Smooth muscle cell (in vitro differentiated cells): ENCODE data around the gene ACP4. TPM values are rescaled to one million over a fixed set of nuclear protein-coding genes. Genes with fewer than 3 reads are reported as not detected.

Source experiments
- DNase-seq: peaks from one replicate; lab custom pipeline; 2025; ENCODE audit not compliant: unreplicated experiment; lab: John Stamatoyannopoulos, UW
- H2AFZ ChIP-seq: fragments of 200-600 bp; sonication (generic); 2 replicates; pipeline ENCODE4 v1.6.0; 2016; ENCODE audit warnings: antibody characterized with exemption, low read depth, mild to moderate bottlenecking
- H3F3A ChIP-seq: fragments of 200-600 bp; sonication (generic); 2 replicates; pipeline ENCODE4 v1.6.0; 2017; ENCODE audit warnings: antibody characterized with exemption, low read depth
- H3K27ac ChIP-seq: fragments of 200-600 bp; sonication (generic); 2 replicates; pipeline ENCODE4 v1.5.1; 2016; ENCODE audit warnings: low read depth, mild to moderate bottlenecking
- H3K27me3 ChIP-seq: fragments of 200-600 bp; sonication (generic); 2 replicates; pipeline ENCODE4 v1.6.1; 2016; ENCODE audit warnings: low read depth, mild to moderate bottlenecking
- H3K36me3 ChIP-seq: fragments of 200-600 bp; sonication (generic); 2 replicates; pipeline ENCODE4 v1.5.1; 2016; ENCODE audit warnings: low read depth
- H3K4me1 ChIP-seq: fragments of 200-600 bp; sonication (generic); 2 replicates; pipeline ENCODE4 v1.5.1; 2016; ENCODE audit warnings: low read depth
- H3K4me2 ChIP-seq: fragments of 200-600 bp; sonication (generic); 2 replicates; pipeline ENCODE4 v1.6.0; 2016; ENCODE audit warnings: mild to moderate bottlenecking
- H3K4me3 ChIP-seq: fragments of 200-600 bp; sonication (generic); 2 replicates; pipeline ENCODE4 v1.5.1; 2016; ENCODE audit warnings: mild to moderate bottlenecking
- H3K79me2 ChIP-seq: fragments of 200-600 bp; sonication (generic); 2 replicates; pipeline ENCODE4 v1.6.0; 2016; ENCODE audit warnings: low read depth, mild to moderate bottlenecking
- H3K9ac ChIP-seq: fragments of 200-600 bp; sonication (generic); 2 replicates; pipeline ENCODE4 v1.6.0; 2016; ENCODE audit warnings: low read depth
- H3K9me3 ChIP-seq: fragments of 200-600 bp; sonication (generic); replicated peaks from 2 replicates; pipeline ENCODE4 v1.5.1; 2016; ENCODE audit warnings: low read depth
- H4K20me1 ChIP-seq: fragments of 200-600 bp; sonication (generic); 2 replicates; pipeline ENCODE4 v1.6.0; 2016; ENCODE audit warnings: low read depth
- CTCF ChIP-seq: fragments of 200-600 bp; sonication (generic); IDR thresholded peaks from 2 replicates; pipeline ENCODE4 v1.5.1; 2017; ENCODE audit warnings: borderline replicate concordance, mild to moderate bottlenecking, antibody characterized with exemption; ENCODE audit not compliant: insufficient read depth, poor library complexity, severe bottlenecking
- WGBS: methylation state at CpG from one replicate; pipeline ENCODE4 v1.1.7; 2016; ENCODE audit warnings: low lambda C conversion rate; 5-methylcytosine and 5-hydroxymethylcytosine counted together
- polyA plus RNA-seq: library from polyadenylated mRNA; unstranded; fragments of >200 nt; fragmentation: Nextera tagmentation; extraction: Ambion mirVana; gene quantifications from 2 replicates; pipeline ENCODE4 v1.2.1, GENCODE V29; 2016
- total RNA-seq: library from RNA; depleted of rRNA; stranded (reverse); fragments of >200 nt; gene quantifications from 2 replicates; pipeline ENCODE4 v1.2.3, GENCODE V29; 2014

The ACP4 gene
- total and polyA plus RNA-seq, 2 experiments from 2014 or later, result 0.26 TPM; not detected in 1

- Histone ChIP-seq H4K20me1 (peaks cover 66% of the 10 kb centered on the region), H3K9ac (no peak overlapping the region), H3K79me2 (peaks cover 23% of the 10 kb centered on the region), H3K27ac (no peak overlapping the region), H3F3A (no peaks in the 10 kb centered on the region), H3K4me3 (no peak overlapping the region), H3K4me2 (no peak overlapping the region), H2AFZ (no peak overlapping the region), H3K36me3 (no peaks in the 10 kb centered on the region), H3K27me3 (no peaks in the 10 kb centered on the region), H3K9me3 (no peaks in the 10 kb centered on the region), H3K4me1 (peaks cover 17% of the 10 kb centered on the region)
- 93% methylated on average over 21 of the region's 21 CpGs for WGBS
- DNase-seq, result no peak
- TF ChIP-seq CTCF, result no peak
Measured at GRCh38 chr19:50798659-50799546, 8.7 kb downstream of the ACP4 start.

GRCh38 chr19:50799547-50799851 is 9.3 kb downstream of the ACP4 start:
- no peaks in the 10 kb centered on the region for H3F3A ChIP-seq
- H3K9ac ChIP-seq, result no peak overlapping the region
- peaks cover 27% of the 10 kb centered on the region for H3K79me2 ChIP-seq
- no peak overlapping the region for H3K27ac ChIP-seq
- 95% methylated on average over 3 of the region's 3 CpGs for WGBS
- H3K9me3 ChIP-seq, result no peaks in the 10 kb centered on the region
- DNase-seq, result no peak
- no peak overlapping the region for H3K4me2 ChIP-seq
- H2AFZ ChIP-seq, result no peak overlapping the region
- no peak for TF ChIP-seq CTCF
- H4K20me1 ChIP-seq, result peaks cover 66% of the 10 kb centered on the region
- H3K4me3 ChIP-seq, result no peak overlapping the region
- peaks cover 17% of the 10 kb centered on the region for H3K4me1 ChIP-seq
- no peaks in the 10 kb centered on the region for H3K36me3 ChIP-seq
- no peaks in the 10 kb centered on the region for H3K27me3 ChIP-seq

- no peaks in the 10 kb centered on the region for H3K27me3 ChIP-seq
- 82% methylated on average over 8 of the region's 8 CpGs for WGBS
- no peaks in the 10 kb centered on the region for H3K36me3 ChIP-seq
- H3K4me1 ChIP-seq, result peaks cover 17% of the 10 kb centered on the region
- no peak overlapping the region for H3K27ac ChIP-seq
- no peak overlapping the region for H3K4me2 ChIP-seq
- H3F3A ChIP-seq, result no peaks in the 10 kb centered on the region
- no peak for TF ChIP-seq CTCF
- no peak overlapping the region for H3K4me3 ChIP-seq
- no peak overlapping the region for H3K9ac ChIP-seq
- H3K79me2 ChIP-seq, result peaks cover 27% of the 10 kb centered on the region
- H3K9me3 ChIP-seq, result no peaks in the 10 kb centered on the region
- no peak for DNase-seq
- H2AFZ ChIP-seq, result no peak overlapping the region
- peaks cover 59% of the 10 kb centered on the region for H4K20me1 ChIP-seq
Measured at GRCh38 chr19:50801107-50801506, 10.9 kb downstream of the ACP4 start.
